HFFc6 (cell line): ENCODE measurements around the gene CEP192. TPM values are rescaled to one million over a fixed set of nuclear protein-coding genes. Genes with fewer than 3 reads are reported as not detected.

ENCODE experiments used
- DNase-seq: peaks from one replicate; pipeline ENCODE4 v3.0.0-alpha.2; 2018
- H3K27ac Mint-ChIP-seq: 2 replicates; pipeline ENCODE4 v1.8.0; 2020; ENCODE audit warnings: mild to moderate bottlenecking, mixed read lengths
- H3K27me3 Mint-ChIP-seq: 2 replicates; pipeline ENCODE4 v1.8.0; 2021; ENCODE audit warnings: mild to moderate bottlenecking, moderate library complexity, mixed read lengths; ENCODE audit not compliant: insufficient read depth
- H3K36me3 Mint-ChIP-seq: 2 replicates; pipeline ENCODE4 v1.8.0; 2021; ENCODE audit warnings: low read depth, mixed read lengths
- H3K4me1 Mint-ChIP-seq: 2 replicates; pipeline ENCODE4 v1.8.0; 2020; ENCODE audit warnings: low read depth, mixed read lengths
- H3K4me3 Mint-ChIP-seq: 2 replicates; pipeline ENCODE4 v1.8.0; 2020; ENCODE audit warnings: mild to moderate bottlenecking, moderate library complexity, mixed read lengths
- H3K9me3 Mint-ChIP-seq: 2 replicates; pipeline ENCODE4 v1.8.0; 2020; ENCODE audit warnings: mild to moderate bottlenecking, mixed read lengths
- CTCF ChIP-seq: fragments of 200-600 bp; sonication (generic); IDR thresholded peaks from 2 replicates; pipeline ENCODE4 v1.5.0; 2021; ENCODE audit warnings: antibody characterized with exemption, mild to moderate bottlenecking
- total RNA-seq, 6 experiments: library from RNA; stranded (reverse); fragmentation: NEBNext Ultra II Directional; extraction: Animal tissue kit (Norgen Biotek cat#: 25700); gene quantifications; 2 replicates in 1 of 6; 3 replicates in 5 of 6; pipeline ENCODE4 v1.2.3, GENCODE V29; 2021

Gene CEP192
- total RNA-seq, 6 experiments from 2014 or later = 15.1 to 21.0 (median 18.4) TPM

GRCh38 chr18:13022644-13023043, 31.5 kb downstream of the CEP192 start:
- Mint-ChIP-seq H3K36me3 (peaks cover 37% of the 10 kb centered on the region), H3K27ac (no peak overlapping the region), H3K27me3 (no peaks in the 10 kb centered on the region), H3K4me1 (peaks cover 29% of the 10 kb centered on the region), H3K9me3 (peaks cover 3% of the 10 kb centered on the region; the same call in 1 of the 2 replicates), H3K4me3 (no peak overlapping the region; the same call in 1 of the 2 replicates)
- no peak for DNase-seq
- TF ChIP-seq CTCF = no peak

- no peak for TF ChIP-seq CTCF
- H3K27me3 Mint-ChIP-seq = no peaks in the 10 kb centered on the region
- peaks cover 3% of the 10 kb centered on the region; the same call in 1 of the 2 replicates for H3K9me3 Mint-ChIP-seq
- no peak overlapping the region for H3K4me3 Mint-ChIP-seq
- no peak for DNase-seq
- no peak overlapping the region for H3K27ac Mint-ChIP-seq
- H3K4me1 Mint-ChIP-seq = peaks cover 21% of the 10 kb centered on the region
- peaks cover 32% of the 10 kb centered on the region for H3K36me3 Mint-ChIP-seq
These were observed 34.1 kb downstream of the CEP192 start for GRCh38 chr18:13025233-13025632.

GRCh38 chr18:13026583-13027270, 35.6 kb downstream of the CEP192 start:
- no peak for TF ChIP-seq CTCF

GRCh38 chr18:13028869-13029268, 37.7 kb downstream of the CEP192 start:
- no peak overlapping the region for H3K4me3 Mint-ChIP-seq
- TF ChIP-seq CTCF = no peak
- H3K27me3 Mint-ChIP-seq = peaks cover 2% of the 10 kb centered on the region; the same call in 1 of the 2 replicates
- peaks cover 26% of the 10 kb centered on the region for H3K36me3 Mint-ChIP-seq
- H3K9me3 Mint-ChIP-seq = no peaks in the 10 kb centered on the region
- H3K4me1 Mint-ChIP-seq = peaks cover 22% of the 10 kb centered on the region
- no peak overlapping the region for H3K27ac Mint-ChIP-seq
- DNase-seq = no peak

More at GRCh38 chr18:13026583-13027270, 35.6 kb downstream of the CEP192 start:
- peaks cover 33% of the 10 kb centered on the region for H3K36me3 Mint-ChIP-seq
- peaks cover 21% of the 10 kb centered on the region for H3K4me1 Mint-ChIP-seq
- H3K27me3 Mint-ChIP-seq = no peaks in the 10 kb centered on the region
- H3K27ac Mint-ChIP-seq = peak overlapping the region; percentile 66
- H3K4me3 Mint-ChIP-seq = no peak overlapping the region
- peaks cover 3% of the 10 kb centered on the region; the same call in 1 of the 2 replicates for H3K9me3 Mint-ChIP-seq
- DNase-seq = peak; percentile 20

GRCh38 chr18:13032173-13032572, 41.0 kb downstream of the CEP192 start:
- H3K36me3 Mint-ChIP-seq = peaks cover 37% of the 10 kb centered on the region
- H3K27ac Mint-ChIP-seq = no peak overlapping the region
- H3K27me3 Mint-ChIP-seq = peaks cover 3% of the 10 kb centered on the region
- H3K9me3 Mint-ChIP-seq = no peaks in the 10 kb centered on the region
- TF ChIP-seq CTCF = no peak
- DNase-seq = no peak
- no peak overlapping the region for H3K4me3 Mint-ChIP-seq
- peaks cover 37% of the 10 kb centered on the region for H3K4me1 Mint-ChIP-seq
